CD4-positive, alpha-beta memory T cell (primary cell): ENCODE results near the gene SNAP25. TPM values are rescaled to one million over a fixed set of nuclear protein-coding genes. Genes with fewer than 3 reads are reported as not detected.

Experiments
- CTCF ChIA-PET: fragments of 350-600 bp; sonication (Branson Sonifier 250); formaldehyde crosslinking; loops from one replicate; lab custom pipeline; 2021; ENCODE audit warnings: inconsistent platforms; ENCODE audit not compliant: partially characterized antibody; lab: Charles Lee
- POLR2A ChIA-PET: fragments of 350-600 bp; sonication (Branson Sonifier 250); formaldehyde crosslinking; loops from one replicate; lab custom pipeline; 2021; ENCODE audit not compliant: partially characterized antibody; lab: Charles Lee
- DNase-seq, 5 donors: peaks; one replicate each; pipeline versions ENCODE4 v3.0.0 to v3.0.0-alpha.2; 2020 to 2022; ENCODE audit warnings: mixed read lengths in 1 of 5
- H3K27ac ChIP-seq: one replicate; pipeline ENCODE4 v1.7.0; 2013; ENCODE audit warnings: low read depth, low read length
- H3K27me3 ChIP-seq: 2 replicates; pipeline ENCODE4 v1.7.0; 2013; ENCODE audit warnings: mild to moderate bottlenecking, low read length, moderate library complexity; ENCODE audit not compliant: insufficient read depth
- H3K36me3 ChIP-seq: 2 replicates; pipeline ENCODE4 v1.7.0; 2013; ENCODE audit warnings: mild to moderate bottlenecking, low read length, moderate library complexity; ENCODE audit not compliant: insufficient read depth
- H3K4me1 ChIP-seq: 2 replicates; pipeline ENCODE4 v1.7.0; 2013; ENCODE audit warnings: mild to moderate bottlenecking, low read length, moderate library complexity; ENCODE audit not compliant: insufficient read depth
- H3K4me3 ChIP-seq, 2 donors: one replicate each; pipeline ENCODE4 v1.7.0; 2013; ENCODE audit warnings: low read length in 2 of 2, mild to moderate bottlenecking in 1 of 2
- H3K9me3 ChIP-seq, 2 donors: one replicate each; pipeline ENCODE4 v1.7.0; 2013; ENCODE audit warnings: low read length in 2 of 2, control low read depth in 1 of 2; ENCODE audit not compliant: control insufficient read depth in 1 of 2
- H3K27ac Mint-ChIP-seq, 7 donors: one replicate each; pipeline ENCODE4 v1.8.0; 2020 to 2021; ENCODE audit warnings: mixed read lengths in 7 of 7, mild to moderate bottlenecking in 6 of 7, inconsistent platforms in 3 of 7, moderate library complexity in 3 of 7
- H3K27me3 Mint-ChIP-seq, 2 donors: one replicate each; pipeline ENCODE4 v1.8.0; 2020 to 2021; ENCODE audit warnings: mixed read lengths in 2 of 2
- H3K36me3 Mint-ChIP-seq, 2 donors: one replicate each; pipeline ENCODE4 v1.8.0; 2020 to 2021; ENCODE audit warnings: mixed read lengths in 2 of 2, inconsistent platforms in 1 of 2, mild to moderate bottlenecking in 1 of 2
- H3K4me1 Mint-ChIP-seq, 4 donors: one replicate each; pipeline ENCODE4 v1.8.0; 2020 to 2021; ENCODE audit warnings: mixed read lengths in 4 of 4, mild to moderate bottlenecking in 1 of 4
- H3K4me3 Mint-ChIP-seq, 8 donors: one replicate each; pipeline ENCODE4 v1.8.0; 2020 to 2021; ENCODE audit warnings: mixed read lengths in 8 of 8, mild to moderate bottlenecking in 7 of 8, moderate library complexity in 6 of 8, inconsistent platforms in 3 of 8
- H3K9me3 Mint-ChIP-seq, 8 donors: one replicate each; pipeline ENCODE4 v1.8.0; 2020 to 2021; ENCODE audit warnings: mixed read lengths in 8 of 8, mild to moderate bottlenecking in 5 of 8, inconsistent platforms in 3 of 8, moderate library complexity in 1 of 8
- intact Hi-C: fragments of 100-400 bp; cut with micrococcal nuclease; formaldehyde crosslinking; loops from one replicate; pipeline ENCODE4 v1.15.1; 2023
- polyA plus RNA-seq, 2 donors: library from polyadenylated mRNA; unstranded; fragments of 300-500 nt; fragmentation: Illumina TruSeq; gene quantifications; one replicate each; pipeline ENCODE4 v1.2.3, GENCODE V29; 2021
- total RNA-seq, 2 experiments: library from RNA; stranded (reverse); gene quantifications; one replicate each; pipeline ENCODE4 v1.2.3, GENCODE V29; 2021

SNAP25 gene
- total and polyA plus RNA-seq, 4 experiments from 2014 or later, result 0.14 TPM; not detected in 3

DNA sequence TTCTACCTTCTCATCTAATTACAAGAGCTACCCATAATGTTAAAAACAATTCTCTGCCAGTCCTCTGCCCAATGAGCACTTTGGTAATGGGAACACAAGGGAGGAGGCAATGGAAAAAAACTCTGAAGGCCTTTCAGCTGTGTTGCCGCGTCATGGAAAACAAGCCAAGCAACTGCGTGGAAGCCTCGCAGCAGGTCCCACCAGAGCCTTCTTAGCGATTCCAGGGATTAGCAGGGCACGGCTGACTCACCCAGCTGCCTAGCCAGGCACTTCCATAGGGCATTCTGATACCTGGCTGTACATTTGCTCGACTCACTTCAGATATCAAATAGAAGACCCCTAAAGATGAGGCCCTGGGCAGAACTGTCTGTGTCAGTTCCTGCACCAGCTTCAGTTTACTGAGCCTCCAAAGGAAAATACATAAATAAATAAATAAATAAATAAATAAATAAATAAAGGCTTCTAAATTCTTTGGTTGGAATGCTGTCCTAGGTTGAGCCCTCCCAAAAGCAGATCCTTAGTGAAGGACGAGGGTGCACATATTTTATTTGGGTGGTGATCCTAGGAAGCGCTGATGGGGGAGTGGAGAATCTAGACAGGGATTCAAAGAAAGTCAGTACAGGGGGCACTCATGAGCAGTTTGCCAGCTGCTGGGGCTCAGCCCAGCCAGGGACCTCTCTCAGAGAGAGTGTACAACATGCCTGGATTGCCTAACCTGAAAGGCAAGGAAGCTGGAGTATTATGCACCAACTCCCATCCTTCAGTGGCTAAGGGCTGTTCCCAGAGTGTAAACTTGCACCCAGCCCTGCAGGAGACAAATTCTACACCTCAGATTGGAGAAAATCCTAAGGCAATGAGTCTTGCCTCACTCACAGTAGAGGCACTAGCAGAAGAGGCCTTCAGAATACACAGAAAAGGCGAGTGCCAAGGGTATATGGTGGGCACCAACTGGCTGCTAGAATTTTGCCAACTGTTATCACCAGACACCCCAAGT, 18.2 kb downstream of the SNAP25 start:
- H3K27ac Mint-ChIP-seq, result no peak overlapping the region
- CTCF ChIA-PET, result no interaction called here
- Histone ChIP-seq H3K27ac (no peak overlapping the region), H3K9me3 (no peaks in the 10 kb centered on the region), H3K36me3 (no peaks in the 10 kb centered on the region), H3K4me1 (no peaks in the 10 kb centered on the region), H3K4me3 (no peak overlapping the region), H3K27me3 (no peaks in the 10 kb centered on the region)
- H3K4me1 Mint-ChIP-seq, result no peaks in the 10 kb centered on the region
- H3K4me3 Mint-ChIP-seq, result no peak overlapping the region
- no peak for DNase-seq
- H3K27me3 Mint-ChIP-seq, result peaks cover 2 to 6% of the 10 kb centered on the region in 2 donors
- intact Hi-C loops, result no loop called here
- POLR2A ChIA-PET, result no interaction called here
- H3K9me3 Mint-ChIP-seq, result peaks cover 0 to 4% (median 0%) of the 10 kb centered on the region in 8 donors
- H3K36me3 Mint-ChIP-seq, result no peaks in the 10 kb centered on the region

DNA sequence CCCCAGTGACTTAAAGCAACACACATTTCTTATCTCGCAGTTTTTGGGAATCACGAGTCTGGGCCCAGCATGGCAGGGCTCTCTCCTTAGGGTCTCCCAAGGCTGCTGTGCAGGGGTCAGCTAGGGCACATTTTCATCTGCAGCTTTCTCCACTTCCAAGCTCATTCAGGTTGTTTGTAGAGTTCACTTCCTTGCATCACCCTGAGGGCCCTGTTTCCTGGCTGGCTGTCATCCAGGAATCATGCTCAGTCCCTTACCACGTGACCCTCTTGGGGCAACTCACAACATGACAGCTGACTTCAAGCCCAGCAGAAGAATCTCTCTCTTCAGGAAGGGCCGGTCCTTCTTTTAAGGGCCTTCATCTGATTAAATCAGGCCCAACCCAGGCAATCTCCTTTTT, 21.3 kb downstream of the SNAP25 start:
- Histone ChIP-seq H3K4me1 (no peaks in the 10 kb centered on the region), H3K9me3 (no peaks in the 10 kb centered on the region), H3K4me3 (no peak overlapping the region), H3K27ac (no peak overlapping the region), H3K36me3 (no peaks in the 10 kb centered on the region), H3K27me3 (no peaks in the 10 kb centered on the region)
- no peak for DNase-seq
- ChIA-PET CTCF (no interaction called here), POLR2A (no interaction called here)
- Mint-ChIP-seq H3K9me3 (no peaks in the 10 kb centered on the region), H3K4me3 (no peak overlapping the region), H3K4me1 (no peaks in the 10 kb centered on the region), H3K27ac (no peak overlapping the region), H3K36me3 (no peaks in the 10 kb centered on the region), H3K27me3 (peaks cover 2 to 6% of the 10 kb centered on the region in 2 donors)
- intact Hi-C loops, result no loop called here

DNA sequence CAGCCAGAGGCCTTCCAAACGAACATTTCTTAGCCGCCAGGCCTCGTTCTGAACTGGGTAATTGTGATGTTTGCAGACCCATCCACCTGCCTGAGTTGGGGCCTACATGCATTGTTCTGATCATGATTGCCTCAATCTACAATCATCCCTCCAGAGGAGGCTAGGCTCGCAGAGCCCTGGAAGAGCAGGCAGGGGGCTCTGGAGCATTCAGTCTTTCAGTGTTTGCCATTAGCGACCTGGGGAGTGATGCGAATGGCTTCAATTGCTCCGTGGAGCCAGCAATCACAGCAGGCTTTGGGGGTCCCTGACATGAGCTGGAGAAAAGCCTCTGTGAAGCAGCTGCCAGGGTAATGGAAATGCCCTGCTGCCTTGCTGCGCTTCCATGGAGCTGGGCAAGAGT, 22.0 kb downstream of the SNAP25 start:
- Mint-ChIP-seq H3K9me3 (no peaks in the 10 kb centered on the region), H3K36me3 (no peaks in the 10 kb centered on the region), H3K27ac (no peak overlapping the region), H3K4me1 (no peaks in the 10 kb centered on the region), H3K4me3 (no peak overlapping the region), H3K27me3 (peaks cover 2% of the 10 kb centered on the region in 2 donors)
- ChIA-PET CTCF (no interaction called here), POLR2A (no interaction called here)
- intact Hi-C loops, result no loop called here
- no peaks in the 10 kb centered on the region for H3K4me1 ChIP-seq
- no peaks in the 10 kb centered on the region for H3K36me3 ChIP-seq
- H3K27me3 ChIP-seq, result no peaks in the 10 kb centered on the region
- H3K27ac ChIP-seq, result no peak overlapping the region
- no peaks in the 10 kb centered on the region for H3K9me3 ChIP-seq
- no peak for DNase-seq
- no peak overlapping the region for H3K4me3 ChIP-seq

DNA sequence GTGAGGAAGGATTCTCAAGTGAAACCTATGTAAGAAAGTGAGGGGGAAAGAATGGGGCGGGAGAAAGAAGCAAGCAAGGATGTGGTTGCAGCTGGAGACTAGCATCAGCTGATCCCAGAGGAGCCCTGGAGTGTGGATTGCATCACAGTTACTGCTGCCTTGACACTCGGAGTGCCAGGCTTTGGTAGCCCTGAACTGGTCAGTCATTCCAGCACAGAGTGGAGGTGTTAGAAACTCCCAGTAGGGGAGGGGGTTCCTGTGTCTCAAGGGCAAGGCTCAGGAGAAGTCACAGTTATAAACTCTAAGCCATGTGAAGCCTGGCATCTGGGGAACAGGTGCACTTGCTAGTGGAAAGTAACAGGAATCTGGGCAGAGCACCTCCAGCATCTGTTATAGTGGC, 23.5 kb downstream of the SNAP25 start:
- H3K4me1 ChIP-seq, result no peaks in the 10 kb centered on the region
- POLR2A ChIA-PET, result no interaction called here
- intact Hi-C loops, result no loop called here
- no peak overlapping the region for H3K27ac ChIP-seq
- DNase-seq, result no peak
- Mint-ChIP-seq H3K9me3 (no peaks in the 10 kb centered on the region), H3K4me3 (no peak overlapping the region), H3K36me3 (no peaks in the 10 kb centered on the region), H3K4me1 (no peaks in the 10 kb centered on the region), H3K27ac (no peak overlapping the region), H3K27me3 (peaks cover 0 to 2% of the 10 kb centered on the region in 2 donors)
- no peak overlapping the region for H3K4me3 ChIP-seq
- no peaks in the 10 kb centered on the region for H3K9me3 ChIP-seq
- CTCF ChIA-PET, result no interaction called here
- H3K27me3 ChIP-seq, result no peaks in the 10 kb centered on the region
- no peaks in the 10 kb centered on the region for H3K36me3 ChIP-seq

DNA sequence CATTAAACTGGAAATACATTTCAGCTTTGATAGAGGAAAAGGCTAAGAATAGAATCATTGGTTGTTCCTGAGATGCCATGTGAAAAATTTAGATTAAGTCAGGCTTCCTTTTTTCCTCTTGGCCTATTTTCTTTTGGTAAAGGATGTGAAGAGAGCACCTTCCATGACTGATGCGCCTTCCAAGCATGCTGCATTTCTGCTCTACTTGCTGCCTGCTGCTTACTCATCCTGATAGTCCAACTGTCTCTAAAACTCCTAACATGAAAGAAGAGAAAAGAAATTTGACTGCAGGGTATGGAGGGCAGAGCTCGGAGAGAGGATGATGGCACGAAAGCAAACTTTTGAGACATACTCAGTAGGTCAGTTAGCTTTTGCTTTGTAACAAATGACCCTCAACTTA, 28.8 kb downstream of the SNAP25 start:
- Mint-ChIP-seq H3K4me3 (no peak overlapping the region), H3K9me3 (no peaks in the 10 kb centered on the region), H3K36me3 (no peaks in the 10 kb centered on the region), H3K27ac (no peak overlapping the region), H3K27me3 (peaks cover 0 to 2% of the 10 kb centered on the region in 2 donors), H3K4me1 (no peaks in the 10 kb centered on the region)
- intact Hi-C loops, result no loop called here
- Histone ChIP-seq H3K36me3 (no peaks in the 10 kb centered on the region), H3K4me3 (no peak overlapping the region), H3K4me1 (no peaks in the 10 kb centered on the region), H3K9me3 (no peaks in the 10 kb centered on the region), H3K27me3 (no peaks in the 10 kb centered on the region), H3K27ac (no peak overlapping the region)
- ChIA-PET POLR2A (no interaction called here), CTCF (interaction anchor here (0.8 kb wide), 1 partner anchor 10 kb away, joined by 3 read pairs; no protein-coding TSS in a partner anchor)
- DNase-seq, result no peak

DNA sequence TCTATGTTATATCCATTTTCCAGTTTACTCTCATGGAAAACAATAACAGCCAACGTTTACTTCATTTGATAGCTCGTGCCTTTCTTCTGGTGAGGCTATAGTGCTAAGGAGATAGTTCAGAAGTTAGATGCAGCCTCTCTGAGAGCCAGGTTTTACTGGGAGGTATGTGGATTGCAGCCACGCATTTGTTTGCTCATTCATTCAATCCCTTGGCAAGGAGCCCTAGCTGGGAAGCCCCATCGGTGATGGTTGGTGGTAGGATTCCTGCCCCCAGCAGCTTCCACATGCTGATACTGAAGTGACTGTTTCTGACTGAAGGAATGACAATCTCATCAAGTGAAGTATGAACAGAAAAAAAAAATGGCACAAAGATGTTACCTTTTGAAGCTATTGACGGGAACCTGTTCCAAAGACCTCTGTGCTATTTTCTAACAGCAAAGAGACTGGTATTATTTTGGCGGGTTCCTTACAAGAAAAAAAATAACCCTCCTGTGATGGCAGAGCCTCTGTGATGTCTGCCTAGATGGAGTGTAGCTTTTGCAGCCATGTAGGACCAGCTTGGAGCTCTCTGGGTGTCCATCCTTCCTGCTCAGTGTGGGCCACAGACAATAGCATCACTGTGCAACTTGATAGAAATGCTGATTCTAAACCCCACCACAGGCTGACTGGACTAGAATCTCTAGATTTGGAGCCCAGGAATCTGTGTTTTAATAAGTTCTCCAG, 30.6 kb downstream of the SNAP25 start:
- CTCF ChIA-PET, result no interaction called here
- Mint-ChIP-seq H3K9me3 (no peaks in the 10 kb centered on the region), H3K27ac (no peak overlapping the region), H3K4me3 (no peak overlapping the region), H3K27me3 (peaks cover 0 to 2% of the 10 kb centered on the region in 2 donors), H3K36me3 (no peaks in the 10 kb centered on the region), H3K4me1 (no peaks in the 10 kb centered on the region)
- Histone ChIP-seq H3K27ac (no peak overlapping the region), H3K9me3 (no peaks in the 10 kb centered on the region), H3K4me1 (no peaks in the 10 kb centered on the region), H3K27me3 (no peaks in the 10 kb centered on the region), H3K4me3 (no peak overlapping the region), H3K36me3 (no peaks in the 10 kb centered on the region)
- no peak for DNase-seq
- POLR2A ChIA-PET, result no interaction called here
- intact Hi-C loops, result no loop called here

DNA sequence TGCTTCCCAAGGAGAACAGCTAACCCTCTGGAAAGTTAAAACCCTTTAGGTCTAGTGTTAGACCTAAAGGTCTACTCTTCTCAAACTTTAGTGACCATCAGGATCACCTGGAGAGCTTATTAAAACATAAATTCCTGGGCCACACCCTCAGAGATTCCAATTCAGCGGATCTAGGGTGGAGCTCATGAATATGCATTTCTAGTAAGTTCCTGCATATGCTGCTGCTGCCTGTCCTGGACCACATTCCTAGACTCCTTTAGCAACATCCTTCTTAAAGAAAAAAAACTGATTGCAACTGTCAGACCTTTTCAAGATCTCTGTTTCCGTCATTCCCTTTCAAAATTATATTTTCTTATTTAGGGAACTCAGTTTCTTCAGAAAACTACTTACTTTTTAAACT, 31.2 kb downstream of the SNAP25 start:
- no peaks in the 10 kb centered on the region for H3K27me3 ChIP-seq
- CTCF ChIA-PET, result no interaction called here
- H3K4me3 ChIP-seq, result no peak overlapping the region
- Mint-ChIP-seq H3K4me3 (no peak overlapping the region), H3K4me1 (no peaks in the 10 kb centered on the region), H3K27me3 (peaks cover 0 to 4% of the 10 kb centered on the region in 2 donors), H3K9me3 (peaks cover 0 to 2% (median 0%) of the 10 kb centered on the region in 8 donors), H3K27ac (no peak overlapping the region), H3K36me3 (no peaks in the 10 kb centered on the region)
- POLR2A ChIA-PET, result no interaction called here
- DNase-seq, result no peak
- H3K36me3 ChIP-seq, result no peaks in the 10 kb centered on the region
- no peak overlapping the region for H3K27ac ChIP-seq
- no peaks in the 10 kb centered on the region for H3K9me3 ChIP-seq
- intact Hi-C loops, result no loop called here
- no peaks in the 10 kb centered on the region for H3K4me1 ChIP-seq
